OCI-M2 (cell line): ENCODE results near the gene MYCBP2.
"Not testable (repeated sequence)": the region's sequence is repeated elsewhere in the genome, so short reads cannot be mapped to it uniquely, and the experiment has no call there.

Experiments
- DNase-seq: peaks from one replicate; lab custom pipeline; 2025; ENCODE audit not compliant: unreplicated experiment; lab: John Stamatoyannopoulos, UW

MYCBP2 gene

GRCh38 chr13:77299587-77299986 is 27.3 kb downstream of the MYCBP2 start:
- no peak for DNase-seq

GRCh38 chr13:77298426-77298825 is 28.5 kb downstream of the MYCBP2 start:
- no peak for DNase-seq

GRCh38 chr13:77291774-77292173 is 35.1 kb downstream of the MYCBP2 start:
- no peak for DNase-seq

- no peak for DNase-seq
Observed at GRCh38 chr13:77290342-77290741, 36.6 kb downstream of the MYCBP2 start.

GRCh38 chr13:77289851-77290250 is 37.0 kb downstream of the MYCBP2 start:
- DNase-seq, result no peak

GRCh38 chr13:77285632-77286031 is 41.3 kb downstream of the MYCBP2 start:
- DNase-seq, result not testable (repeated sequence)

GRCh38 chr13:77285098-77285497 is 41.8 kb downstream of the MYCBP2 start:
- DNase-seq, result no peak

- DNase-seq, result no peak
Observed at GRCh38 chr13:77274126-77274525, 52.8 kb downstream of the MYCBP2 start.

GRCh38 chr13:77269141-77269540 is 57.8 kb downstream of the MYCBP2 start:
- no peak for DNase-seq

- DNase-seq, result no peak
Observed at GRCh38 chr13:77267362-77267761, 59.5 kb downstream of the MYCBP2 start.

GRCh38 chr13:77265336-77265735 is 61.6 kb downstream of the MYCBP2 start:
- DNase-seq, result no peak

- no peak for DNase-seq
Observed at GRCh38 chr13:77262198-77262597, 64.7 kb downstream of the MYCBP2 start.

- no peak for DNase-seq
Observed at GRCh38 chr13:77250975-77251374, 75.9 kb downstream of the MYCBP2 start.

GRCh38 chr13:77245224-77245623 is 81.7 kb downstream of the MYCBP2 start:
- not testable (repeated sequence) for DNase-seq

GRCh38 chr13:77239312-77239711 is 87.6 kb downstream of the MYCBP2 start:
- no peak for DNase-seq

GRCh38 chr13:77235456-77236022 is 91.4 kb downstream of the MYCBP2 start:
- DNase-seq, result no peak

GRCh38 chr13:77233159-77233558 is 93.7 kb downstream of the MYCBP2 start:
- no peak for DNase-seq

- DNase-seq, result no peak
Observed at GRCh38 chr13:77230560-77230959, 96.3 kb downstream of the MYCBP2 start.

GRCh38 chr13:77225946-77226345 is 100.9 kb downstream of the MYCBP2 start:
- no peak for DNase-seq

GRCh38 chr13:77222909-77223308 is 104.0 kb downstream of the MYCBP2 start:
- DNase-seq, result no peak

- DNase-seq, result no peak
Observed at GRCh38 chr13:77222000-77222690, 104.7 kb downstream of the MYCBP2 start.

GRCh38 chr13:77219401-77219800 is 107.5 kb downstream of the MYCBP2 start:
- DNase-seq, result no peak

- no peak for DNase-seq
Observed at GRCh38 chr13:77218274-77218673, 108.6 kb downstream of the MYCBP2 start.
